SK-N-SH (cell line): ENCODE results near the gene RSPO4. TPM values are rescaled to one million over a fixed set of nuclear protein-coding genes. Genes with fewer than 3 reads are reported as not detected.
A peak's percentile ranks its signal among the peaks of the same experiment; 100 is the strongest.

Source experiments
- CTCF ChIA-PET: fragments of 300-600, 350-600 bp; formaldehyde crosslinking; extraction: SDS; loops from one replicate; lab custom pipeline; 2021; lab: Yijun Ruan, JAX
- POLR2A ChIA-PET: fragments of 350-600 bp; sonication (Branson Sonifier 250); formaldehyde crosslinking; extraction: SDS; loops from one replicate; lab custom pipeline; 2020; ENCODE audit warnings: antibody characterized with exemption, inconsistent platforms; lab: Yijun Ruan, JAX
- DNase-seq: peaks from one replicate; pipeline ENCODE4 v3.0.0; 2012
- H2AFZ ChIP-seq: fragments of 200-600 bp; sonication (generic); 2 replicates; pipeline ENCODE4 v1.8.1; 2016; ENCODE audit warnings: antibody characterized with exemption, mild to moderate bottlenecking, low read depth
- H3F3A ChIP-seq: fragments of 200-600 bp; sonication (generic); replicated peaks from 2 replicates; pipeline ENCODE3; 2016; ENCODE audit warnings: antibody characterized with exemption, mild to moderate bottlenecking; ENCODE audit not compliant: insufficient read depth
- H3K27ac ChIP-seq, 2 experiments: fragments of 200-500 bp in 1 of 2; fragments of 200-600 bp in 1 of 2; sonication (Bioruptor generic) in 1 of 2; sonication (generic), shearing (Covaris generic) in 1 of 2; 2 replicates each; pipeline versions ENCODE4 v1.5.1 to v1.6.1; 2014 to 2016; ENCODE audit warnings: low read depth in 2 of 2, inconsistent platforms in 1 of 2, low read length in 1 of 2, mild to moderate bottlenecking in 1 of 2, mixed read lengths in 1 of 2
- H3K27me3 ChIP-seq: fragments of 200-600 bp; sonication (generic), shearing (Covaris generic); 2 replicates; pipeline ENCODE4 v1.6.1; 2016; ENCODE audit warnings: mixed run types; ENCODE audit not compliant: insufficient read depth
- H3K36me3 ChIP-seq, 2 experiments: fragments of 200-500 bp in 1 of 2; fragments of 200-600 bp in 1 of 2; sonication (Bioruptor generic) in 1 of 2; sonication (generic) in 1 of 2; replicated peaks in 1 of 2; 2 replicates each; pipeline versions ENCODE3 to v1.5.1; 2014 to 2016; ENCODE audit warnings: low read length in 1 of 2, mild to moderate bottlenecking in 1 of 2; ENCODE audit not compliant: insufficient read depth in 2 of 2, control insufficient read depth in 1 of 2
- H3K4me1 ChIP-seq, 2 experiments: fragments of 200-500 bp in 1 of 2; fragments of 200-600 bp in 1 of 2; sonication (Bioruptor generic) in 1 of 2; sonication (generic), shearing (Covaris generic) in 1 of 2; 2 replicates each; pipeline versions ENCODE4 v1.5.1 to v1.6.1; 2014 to 2016; ENCODE audit warnings: low read depth in 1 of 2, low read length in 1 of 2, mixed run types in 1 of 2; ENCODE audit not compliant: insufficient read depth in 2 of 2, control insufficient read depth in 1 of 2
- H3K4me2 ChIP-seq: fragments of 200-600 bp; sonication (generic), shearing (Covaris generic); 2 replicates; pipeline ENCODE4 v1.6.1; 2017; ENCODE audit warnings: mixed run types
- H3K4me3 ChIP-seq, 2 experiments: fragments of 200-500 bp in 1 of 2; fragments of 200-600 bp in 1 of 2; sonication (Bioruptor generic) in 1 of 2; sonication (generic), shearing (Covaris generic) in 1 of 2; 2 replicates each; pipeline versions ENCODE4 v1.5.1 to v1.8.1; 2014 to 2016; ENCODE audit warnings: low read depth in 2 of 2, inconsistent platforms in 1 of 2, low read length in 1 of 2, mild to moderate bottlenecking in 1 of 2, mixed read lengths in 1 of 2, moderate library complexity in 1 of 2
- H3K79me2 ChIP-seq: fragments of 200-600 bp; sonication (generic); 2 replicates; pipeline ENCODE4 v1.8.1; 2017; ENCODE audit warnings: mild to moderate bottlenecking; ENCODE audit not compliant: insufficient read depth
- H3K9ac ChIP-seq: fragments of 200-600 bp; sonication (generic); 2 replicates; pipeline ENCODE4 v1.6.1; 2017; ENCODE audit warnings: mixed run types
- H3K9me2 ChIP-seq: fragments of 200-600 bp; sonication (generic); 2 replicates; pipeline ENCODE4 v1.6.1; 2017; ENCODE audit warnings: mixed run types
- H3K9me3 ChIP-seq: fragments of 200-600 bp; sonication (generic); 2 replicates; pipeline ENCODE4 v1.6.1; 2017; ENCODE audit warnings: mixed run types, mild to moderate bottlenecking, moderate library complexity
- H4K20me1 ChIP-seq: fragments of 200-600 bp; sonication (generic); 2 replicates; pipeline ENCODE4 v1.6.1; 2017; ENCODE audit warnings: mild to moderate bottlenecking, mixed run types; ENCODE audit not compliant: insufficient read depth
- CHD2 ChIP-seq: fragments of 150-350 bp; IDR thresholded peaks from 2 replicates; pipeline ENCODE4 v1.6.1; 2018; ENCODE audit warnings: low read length; ENCODE audit not compliant: partially characterized antibody
- CTCF ChIP-seq: fragments of 200-600 bp; sonication (generic); IDR thresholded peaks from 2 replicates; pipeline ENCODE4 v1.6.1; 2017; ENCODE audit warnings: antibody characterized with exemption, mild to moderate bottlenecking, moderate library complexity
- ELF1 ChIP-seq: IDR thresholded peaks from 2 replicates; pipeline ENCODE4 v1.4.0; 2012
- EZH2phosphoT487 ChIP-seq: fragments of 200-600 bp; sonication (generic); IDR thresholded peaks from 2 replicates; pipeline ENCODE4 v1.6.1; 2017; ENCODE audit warnings: low read depth, mixed run types, mild to moderate bottlenecking, antibody characterized with exemption, moderate library complexity, borderline replicate concordance
- FOXM1 ChIP-seq: IDR thresholded peaks from 2 replicates; pipeline ENCODE4 v1.4.0; 2012; ENCODE audit warnings: low read depth, mild to moderate bottlenecking
- GABPA ChIP-seq: IDR thresholded peaks from 2 replicates; pipeline ENCODE4 v1.4.0; 2012; ENCODE audit warnings: low read depth, mild to moderate bottlenecking
- GATA2 ChIP-seq: sonication (generic); formaldehyde crosslinking; IDR thresholded peaks from 2 replicates; pipeline ENCODE4 v1.5.0; 2020; ENCODE audit warnings: mild to moderate bottlenecking, missing genetic modification reagents
- POLR2AphosphoS5 ChIP-seq: IDR thresholded peaks from 2 replicates; pipeline ENCODE4 v1.6.1; 2012; ENCODE audit warnings: low read depth, low read length
- RAD21 ChIP-seq: IDR thresholded peaks from 2 replicates; pipeline ENCODE4 v1.6.1; 2012; ENCODE audit warnings: mild to moderate bottlenecking, low read length
- RCOR1 ChIP-seq: fragments of 150-350 bp; IDR thresholded peaks from 2 replicates; pipeline ENCODE4 v1.6.1; 2017; ENCODE audit warnings: antibody characterized with exemption, low read length
- REST ChIP-seq: IDR thresholded peaks from 2 replicates; pipeline ENCODE4 v1.6.1; 2012; ENCODE audit warnings: mild to moderate bottlenecking, low read depth, low read length, moderate library complexity
- RFX5 ChIP-seq: IDR thresholded peaks from 2 replicates; pipeline ENCODE4 v1.6.1; 2012; ENCODE audit warnings: mild to moderate bottlenecking, improper control_type of control experiment, low read length
- RXRA ChIP-seq: IDR thresholded peaks from 2 replicates; pipeline ENCODE4 v1.4.0; 2012; ENCODE audit warnings: low read depth, mild to moderate bottlenecking, borderline replicate concordance
- TAF1 ChIP-seq: IDR thresholded peaks from 2 replicates; pipeline ENCODE4 v1.6.1; 2012; ENCODE audit warnings: low read depth, mild to moderate bottlenecking, low read length, moderate library complexity, borderline replicate concordance
- TCF12 ChIP-seq: IDR thresholded peaks from 2 replicates; pipeline ENCODE4 v1.4.0; 2012
- ZBTB33 ChIP-seq: IDR thresholded peaks from 2 replicates; pipeline ENCODE4 v1.4.0; 2012; ENCODE audit warnings: low read depth, borderline replicate concordance
- WGBS: methylation state at CpG from one replicate; pipeline ENCODE4 v1.1.6; 2017; ENCODE audit warnings: low lambda C conversion rate; 5-methylcytosine and 5-hydroxymethylcytosine counted together
- polyA plus RNA-seq, 3 experiments: library from polyadenylated mRNA; depleted of rRNA; stranded (reverse); fragments of >200 nt; gene quantifications; 2 replicates each; pipeline ENCODE4 v1.2.3, GENCODE V29; 2012

RSPO4 gene
- polyA plus RNA-seq, 1 of the 3 experiments (the other 2 are of a cell fraction): not detected

- DNase-seq: no peak
- Histone ChIP-seq H2AFZ (no peak overlapping the region), H3K27ac (no peak overlapping the region), H3K79me2 (no peaks in the 10 kb centered on the region), H4K20me1 (no peaks in the 10 kb centered on the region), H3K4me2 (no peak overlapping the region), H3K9ac (no peak overlapping the region), H3K27me3 (no peaks in the 10 kb centered on the region; the same call in 1 of the 2 replicates), H3K4me3 (no peak overlapping the region), H3K4me1 (peaks cover 0 to 3% of the 10 kb centered on the region in 2 experiments; a peak in 1 of 4 replicates), H3K36me3 (no peaks in the 10 kb centered on the region), H3K9me2 (no peaks in the 10 kb centered on the region), H3F3A (no peaks in the 10 kb centered on the region), H3K9me3 (no peaks in the 10 kb centered on the region)
- no peak for TF ChIP-seq TAF1
- TF ChIP-seq POLR2AphosphoS5: no peak
- no peak for TF ChIP-seq ZBTB33
- TF ChIP-seq ELF1: no peak
- no peak for TF ChIP-seq CHD2
- TF ChIP-seq TCF12: no peak
- no peak for TF ChIP-seq RXRA
- CTCF ChIA-PET: interaction anchor here (0.6 to 9.3 kb wide), 21 partner anchors 10 to 257 kb away, joined by 3 to 267 read pairs (median 4); partner anchors contain the start of genes FAM110A and SLC52A3
- POLR2A ChIA-PET: no interaction called here
- WGBS: 42% methylated on average over 2 of the region's 3 CpGs
Measured at GRCh38 chr20:955111-955510, 47.0 kb downstream of the RSPO4 start.

- Histone ChIP-seq H3K27ac (no peak overlapping the region), H2AFZ (no peak overlapping the region), H3K4me3 (0 out of 4 replicates have a peak overlapping the region, but pooled peaks of 1 of the 2 experiments have one; percentile 39), H3K9ac (no peak overlapping the region), H3K27me3 (no peaks in the 10 kb centered on the region; the same call in 1 of the 2 replicates), H3K79me2 (no peaks in the 10 kb centered on the region), H3K9me2 (no peaks in the 10 kb centered on the region), H3K36me3 (no peaks in the 10 kb centered on the region), H4K20me1 (no peaks in the 10 kb centered on the region), H3K4me2 (no peak overlapping the region), H3K4me1 (peaks cover 0 to 3% of the 10 kb centered on the region in 2 experiments; a peak in 1 of 4 replicates), H3K9me3 (no peaks in the 10 kb centered on the region)
- DNase-seq: peak; percentile 63
- POLR2A ChIA-PET: no interaction called here
- 17% methylated on average over 11 of the region's 11 CpGs for whole genome bisulfite sequencing
- no peak for TF ChIP-seq CHD2
- no peak for TF ChIP-seq REST
- TF ChIP-seq RXRA: no peak
- peak; percentile 28; the same call in 1 of the 2 replicates for TF ChIP-seq CTCF
- TF ChIP-seq GATA2: 0 out of 2 replicates have a peak, but pooled peaks have one; percentile 25
- no peak for TF ChIP-seq EZH2phosphoT487
- no peak for TF ChIP-seq FOXM1
- TF ChIP-seq ELF1: no peak
- TF ChIP-seq GABPA: no peak
- TF ChIP-seq RAD21: peak; percentile 41
- peak; percentile 25; the same call in 1 of the 2 replicates for TF ChIP-seq RCOR1
- no peak for TF ChIP-seq TCF12
- no peak for TF ChIP-seq RFX5
- TF ChIP-seq POLR2AphosphoS5: no peak
- TF ChIP-seq, all 33 proteins: peak for 4
- H3F3A ChIP-seq: no peaks in the 10 kb centered on the region
- CTCF ChIA-PET: interaction anchor here (0.7 to 7.2 kb wide), 6 partner anchors 17 to 155 kb away, joined by 3 to 146 read pairs (median 7); no protein-coding TSS in a partner anchor
Measured at GRCh38 chr20:953742-954141, 48.4 kb downstream of the RSPO4 start.
